Measurements from ENCODE around the gene LMAN1L.
"Not testable (repeated sequence)": the region's sequence is repeated elsewhere in the genome, so short reads cannot be mapped to it uniquely, and the experiment has no call there.

LMAN1L gene

DNA sequence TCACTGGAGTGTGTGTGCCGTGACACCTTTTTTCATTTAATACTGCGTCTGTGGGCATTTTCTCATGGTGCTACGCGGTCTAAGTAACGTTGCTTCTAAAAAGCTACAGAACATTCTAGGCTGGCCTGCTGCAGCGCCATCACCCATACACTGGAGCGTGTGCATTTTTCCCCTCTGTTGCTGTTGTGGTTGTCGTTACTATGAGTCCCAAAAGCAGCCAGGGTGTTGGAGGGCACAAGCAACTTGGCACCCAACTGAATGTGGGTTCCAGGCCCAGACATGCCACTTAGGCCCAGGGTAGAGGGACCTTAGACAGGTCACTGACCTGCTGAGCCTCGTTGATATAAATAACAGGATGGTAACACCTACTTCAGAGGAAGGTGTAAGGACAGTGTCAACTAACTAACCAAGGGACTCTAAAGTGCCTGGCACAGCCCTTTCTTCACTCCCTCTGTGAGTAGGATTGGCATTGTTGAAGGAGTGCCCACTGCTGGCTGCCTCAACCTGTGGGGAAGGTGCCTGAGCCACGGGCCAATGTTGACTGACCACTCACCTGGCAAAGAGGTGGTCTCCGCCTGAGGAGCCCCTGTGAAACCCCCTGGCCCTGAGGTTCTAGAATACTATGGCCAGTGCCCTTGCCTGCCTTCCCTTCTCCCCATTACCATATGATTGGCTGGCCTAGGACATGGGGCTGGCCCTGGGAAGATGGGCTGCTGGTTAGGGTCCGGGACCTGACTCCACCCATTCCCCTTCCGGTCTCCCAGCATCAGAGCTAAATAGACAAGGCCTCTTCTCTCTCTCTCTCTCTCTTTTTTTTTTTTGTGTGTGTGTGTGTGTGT is 27.2 kb upstream of the LMAN1L start:
- peak; percentile 65 for DNase-seq (ENCODE audit: extremely low spot score)
- POLR2A ChIA-PET, result no interaction called here
- TF ChIP-seq, protein P1, sequence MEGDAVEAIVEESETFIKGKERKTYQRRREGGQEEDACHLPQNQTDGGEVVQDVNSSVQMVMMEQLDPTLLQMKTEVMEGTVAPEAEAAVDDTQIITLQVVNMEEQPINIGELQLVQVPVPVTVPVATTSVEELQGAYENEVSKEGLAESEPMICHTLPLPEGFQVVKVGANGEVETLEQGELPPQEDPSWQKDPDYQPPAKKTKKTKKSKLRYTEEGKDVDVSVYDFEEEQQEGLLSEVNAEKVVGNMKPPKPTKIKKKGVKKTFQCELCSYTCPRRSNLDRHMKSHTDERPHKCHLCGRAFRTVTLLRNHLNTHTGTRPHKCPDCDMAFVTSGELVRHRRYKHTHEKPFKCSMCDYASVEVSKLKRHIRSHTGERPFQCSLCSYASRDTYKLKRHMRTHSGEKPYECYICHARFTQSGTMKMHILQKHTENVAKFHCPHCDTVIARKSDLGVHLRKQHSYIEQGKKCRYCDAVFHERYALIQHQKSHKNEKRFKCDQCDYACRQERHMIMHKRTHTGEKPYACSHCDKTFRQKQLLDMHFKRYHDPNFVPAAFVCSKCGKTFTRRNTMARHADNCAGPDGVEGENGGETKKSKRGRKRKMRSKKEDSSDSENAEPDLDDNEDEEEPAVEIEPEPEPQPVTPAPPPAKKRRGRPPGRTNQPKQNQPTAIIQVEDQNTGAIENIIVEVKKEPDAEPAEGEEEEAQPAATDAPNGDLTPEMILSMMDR (IDR thresholded peaks at IDR 0.05; ENCODE audit: control extremely low read depth, extremely low read depth, low read depth, missing control alignments), result no peak
- CTCF ChIA-PET, result interaction anchor here (1.2 to 35.2 kb wide), 6 partner anchors 9 to 403 kb away, joined by 3 to 1226 read pairs (median 411); partner anchors contain the start of genes CLK3 and CSK

- ChIA-PET POLR2A (interaction anchor here (0.6 to 1.3 kb wide), 2 partner anchors 9 to 711 kb away, joined by 3 to 8 read pairs; no protein-coding TSS in a partner anchor), CTCF (interaction anchor here (3.5 to 35.2 kb wide), 3 partner anchors 11 to 164 kb away, joined by 20 to 1226 read pairs (median 132); partner anchors contain the start of gene CSK)
- not testable (repeated sequence) for DNase-seq (ENCODE audit: extremely low spot score)
These were observed 26.6 kb upstream of the LMAN1L start for GRCh38 chr15:74786081-74786480.

GRCh38 chr15:74786551-74787165 is 26.0 kb upstream of the LMAN1L start:
- CTCF ChIA-PET, result interaction anchor here (0.6 to 35.2 kb wide), 17 partner anchors 12 to 412 kb away, joined by 3 to 1226 read pairs (median 5); partner anchors contain the start of gene CSK

DNA sequence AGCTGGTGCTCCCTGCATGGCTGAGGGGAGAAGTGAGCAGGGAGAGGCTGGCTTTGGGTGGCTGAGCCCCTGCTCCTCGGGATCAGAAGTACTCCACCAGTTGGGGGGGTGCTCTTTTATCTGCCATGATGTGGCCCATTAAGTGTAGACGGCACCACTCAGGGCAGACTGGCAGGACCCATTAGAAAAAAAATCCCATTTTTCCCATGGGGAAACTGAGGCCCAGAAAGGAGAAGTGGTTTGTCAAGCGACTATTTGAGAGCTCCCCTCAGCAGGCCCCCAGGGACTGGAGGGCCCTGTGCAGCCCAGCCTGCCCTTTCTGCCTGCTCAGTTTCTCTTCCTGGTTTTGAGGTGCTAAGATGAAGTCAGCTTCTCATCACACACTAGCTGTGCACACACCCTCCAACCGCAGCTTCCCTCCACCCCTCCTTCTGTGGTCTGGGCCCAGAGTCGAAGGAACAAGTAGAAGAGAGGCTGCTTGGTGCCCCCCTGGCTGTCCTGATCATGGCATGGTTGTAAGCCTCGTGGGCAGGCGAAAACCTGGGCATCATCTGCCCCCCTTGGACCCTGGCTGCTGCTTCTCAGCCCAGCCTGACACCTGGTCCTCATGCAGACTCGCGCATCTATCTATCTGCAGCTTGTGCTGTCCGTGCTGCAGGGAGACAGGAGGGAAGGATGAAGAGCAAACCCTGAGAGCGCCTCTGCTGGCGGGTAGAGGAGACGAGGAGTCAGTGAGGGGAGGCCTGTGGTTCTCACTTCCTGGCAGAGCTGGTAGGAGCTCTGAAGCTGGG is 25.2 kb upstream of the LMAN1L start:
- ChIA-PET CTCF (interaction anchor here (0.6 to 35.2 kb wide), 24 partner anchors 12 to 413 kb away, joined by 3 to 1226 read pairs (median 4); partner anchors contain the start of genes CSK and FAM219B), POLR2A (interaction anchor here (0.5 to 2.4 kb wide), 7 partner anchors 8 to 144 kb away, joined by 3 to 8 read pairs (median 4); no protein-coding TSS in a partner anchor)
- TF ChIP-seq, protein P1 (IDR thresholded peaks at IDR 0.05; ENCODE audit: control extremely low read depth, extremely low read depth, low read depth, missing control alignments), result peak; percentile 78
- DNase-seq (ENCODE audit: extremely low spot score), result peak; percentile 82

More at GRCh38 chr15:74786551-74787165, 26.0 kb upstream of the LMAN1L start:
- POLR2A ChIA-PET, result interaction anchor here (0.5 to 2.4 kb wide), 5 partner anchors 9 to 710 kb away, joined by 3 to 8 read pairs (median 4); no protein-coding TSS in a partner anchor
- DNase-seq (ENCODE audit: extremely low spot score), result no peak
- TF ChIP-seq, protein P1 (IDR thresholded peaks at IDR 0.05; ENCODE audit: control extremely low read depth, extremely low read depth, low read depth, missing control alignments), result no peak

GRCh38 chr15:74788042-74788682 is 24.5 kb upstream of the LMAN1L start:
- POLR2A ChIA-PET, result interaction anchor here (0.7 to 2.4 kb wide), 6 partner anchors 8 to 122 kb away, joined by 3 to 8 read pairs (median 4); no protein-coding TSS in a partner anchor
- TF ChIP-seq, protein P1 (IDR thresholded peaks at IDR 0.05; ENCODE audit: control extremely low read depth, extremely low read depth, low read depth, missing control alignments), result no peak
- CTCF ChIA-PET, result interaction anchor here (0.7 to 35.2 kb wide), 23 partner anchors 11 to 414 kb away, joined by 3 to 1226 read pairs (median 4); partner anchors contain the start of genes CSK and FAM219B
- DNase-seq (ENCODE audit: extremely low spot score), result no peak

GRCh38 chr15:74788683-74789151 is 23.9 kb upstream of the LMAN1L start:
- TF ChIP-seq, protein P1 (IDR thresholded peaks at IDR 0.05; ENCODE audit: control extremely low read depth, extremely low read depth, low read depth, missing control alignments), result no peak
- DNase-seq (ENCODE audit: extremely low spot score), result peak; percentile 75
- ChIA-PET CTCF (interaction anchor here (0.8 to 35.2 kb wide), 12 partner anchors 11 to 368 kb away, joined by 4 to 1226 read pairs (median 7); partner anchors contain the start of genes CSK and FAM219B), POLR2A (interaction anchor here (0.7 to 2.4 kb wide), 3 partner anchors 11 to 123 kb away, joined by 4 to 8 read pairs (median 7); no protein-coding TSS in a partner anchor)
